Esophagus muscularis mucosa (tissue), 3 donors: ENCODE measurements around the gene NTRK3.

Experiments
- CTCF ChIP-seq, 3 experiments: fragments of 200-600 bp in 2 of 3; fragments of 450-650 bp in 1 of 3; sonication (generic) in 2 of 3; IDR thresholded peaks; one replicate each; pipeline ENCODE4 v1.5.1; 2017 to 2019; ENCODE audit warnings: antibody characterized with exemption in 3 of 3, mild to moderate bottlenecking in 2 of 3, moderate library complexity in 1 of 3
- POLR2A ChIP-seq: fragments of 450-650 bp; IDR thresholded peaks from one replicate; pipeline ENCODE4 v1.6.1; 2017; ENCODE audit warnings: antibody characterized with exemption, moderate library complexity, mild to moderate bottlenecking, low read depth

- TF ChIP-seq POLR2A (no peak), CTCF (IDR thresholded peaks at IDR 0.05) (no peak)
Observed at GRCh38 chr15:88089024-88089620, 167.4 kb downstream of the NTRK3 start.
